Activated naive CD8-positive, alpha-beta T cell treated with anti-CD3 and anti-CD28 coated beads, Interleukin-2, amount 10 ng/mL, durations not matched to agents 7 days and 5 days (primary cell): ENCODE results near the gene IGFALS. TPM values are rescaled to one million over a fixed set of nuclear protein-coding genes. Genes with fewer than 3 reads are reported as not detected.

Source experiments
- ATAC-seq: fragments of 150-1000 bp; cut with Tn5 transposase; one replicate; pipeline ENCODE4 v1.10.0; 2021; ENCODE audit warnings: low read depth, moderate library complexity
- POLR2A ChIA-PET: fragments of 350-600 bp; sonication (Branson Sonifier 250); formaldehyde crosslinking; loops from one replicate; lab custom pipeline; 2021; ENCODE audit warnings: antibody characterized with exemption; lab: Charles Lee
- DNase-seq: peaks from one replicate; pipeline ENCODE4 v3.0.0; 2021
- H3K27ac Mint-ChIP-seq: one replicate; pipeline ENCODE4 v1.8.0; 2022; ENCODE audit warnings: mild to moderate bottlenecking, mixed read lengths
- H3K27me3 Mint-ChIP-seq: one replicate; pipeline ENCODE4 v1.8.0; 2022; ENCODE audit warnings: mild to moderate bottlenecking, moderate library complexity, mixed read lengths
- H3K36me3 Mint-ChIP-seq: one replicate; pipeline ENCODE4 v1.8.0; 2021; ENCODE audit warnings: mild to moderate bottlenecking, mixed read lengths
- H3K4me1 Mint-ChIP-seq: one replicate; pipeline ENCODE4 v1.8.0; 2021; ENCODE audit warnings: mixed read lengths
- H3K4me3 Mint-ChIP-seq: one replicate; pipeline ENCODE4 v1.8.0; 2022; ENCODE audit warnings: mild to moderate bottlenecking, moderate library complexity, mixed read lengths
- H3K9me3 Mint-ChIP-seq: one replicate; pipeline ENCODE4 v1.8.0; 2021; ENCODE audit warnings: mixed read lengths
- total RNA-seq, 2 experiments: library from RNA; stranded (reverse); gene quantifications; one replicate each; pipeline ENCODE4 v1.2.3, GENCODE V29; 2021

Gene IGFALS
- total RNA-seq, 2 experiments from 2014 or later, result 0.23 to 0.55 TPM

DNA sequence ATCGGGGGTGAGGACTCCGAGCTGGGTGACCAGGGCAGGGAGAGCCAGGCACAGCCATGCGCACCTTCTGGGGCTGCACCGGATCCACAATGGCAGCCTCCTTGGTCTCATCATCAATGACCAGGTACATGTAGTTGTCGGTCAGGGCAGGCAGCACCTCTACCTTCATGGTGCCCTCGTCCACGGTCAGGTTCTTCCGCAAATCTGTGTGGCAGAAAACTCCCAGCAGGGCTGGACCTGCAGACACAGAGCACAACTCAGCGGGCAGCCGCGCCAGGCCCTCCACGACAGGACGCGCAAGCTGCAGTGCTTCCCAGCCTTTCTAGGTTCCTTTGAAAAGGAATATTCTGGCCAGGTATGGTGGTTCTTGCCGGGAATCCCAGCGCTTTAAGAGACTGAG, 29.3 kb upstream of the IGFALS start:
- no peaks in the 10 kb centered on the region for H3K9me3 Mint-ChIP-seq
- DNase-seq (no peak), ATAC-seq (no peak)
- H3K4me3 Mint-ChIP-seq, result no peak overlapping the region
- H3K4me1 Mint-ChIP-seq, result peaks cover 9% of the 10 kb centered on the region
- no peaks in the 10 kb centered on the region for H3K27me3 Mint-ChIP-seq
- H3K36me3 Mint-ChIP-seq, result peaks cover 2% of the 10 kb centered on the region
- POLR2A ChIA-PET, result no interaction called here
- no peak overlapping the region for H3K27ac Mint-ChIP-seq

DNA sequence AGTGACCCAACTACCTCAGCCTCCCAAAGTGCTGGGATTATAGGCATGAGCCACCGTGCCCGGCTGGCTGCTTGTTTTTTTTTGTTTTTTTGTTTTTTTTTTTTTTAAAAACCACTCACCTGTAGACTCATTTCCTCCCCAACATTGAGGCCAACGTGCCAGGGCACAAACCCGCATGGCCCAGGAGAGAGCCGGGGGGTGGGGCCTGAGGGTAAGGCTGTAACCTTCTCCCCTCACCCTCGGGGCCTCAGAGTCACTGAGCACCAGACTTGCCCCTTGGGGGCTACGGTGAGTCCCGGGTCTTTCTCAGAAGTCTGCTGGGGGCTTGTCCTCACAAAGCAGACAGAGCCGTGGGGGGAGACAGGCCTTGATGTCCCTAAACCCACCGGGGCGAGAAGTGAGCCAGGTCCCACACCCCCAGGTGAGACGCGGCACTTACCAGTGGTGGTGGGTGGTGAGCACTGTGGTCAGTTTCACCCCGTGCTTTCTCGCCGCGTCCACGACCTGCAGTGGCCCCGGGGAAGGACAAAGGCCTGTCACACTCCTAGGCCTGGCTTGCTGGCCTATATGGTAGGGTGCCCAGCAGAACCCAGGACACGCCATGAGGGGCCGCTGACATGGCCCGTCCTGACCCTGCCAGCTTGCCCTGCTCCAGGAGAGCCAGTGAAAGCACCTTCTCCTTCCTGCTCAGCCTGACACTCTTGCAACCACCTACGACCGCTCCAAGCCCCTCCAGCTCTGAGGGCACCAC, 28.5 kb upstream of the IGFALS start:
- no peak overlapping the region for H3K4me3 Mint-ChIP-seq
- no peaks in the 10 kb centered on the region for H3K27me3 Mint-ChIP-seq
- peaks cover 2% of the 10 kb centered on the region for H3K36me3 Mint-ChIP-seq
- DNase-seq, result no peak
- no peaks in the 10 kb centered on the region for H3K9me3 Mint-ChIP-seq
- H3K4me1 Mint-ChIP-seq, result peaks cover 6% of the 10 kb centered on the region
- POLR2A ChIA-PET, result no interaction called here
- H3K27ac Mint-ChIP-seq, result no peak overlapping the region
- no peak for ATAC-seq

DNA sequence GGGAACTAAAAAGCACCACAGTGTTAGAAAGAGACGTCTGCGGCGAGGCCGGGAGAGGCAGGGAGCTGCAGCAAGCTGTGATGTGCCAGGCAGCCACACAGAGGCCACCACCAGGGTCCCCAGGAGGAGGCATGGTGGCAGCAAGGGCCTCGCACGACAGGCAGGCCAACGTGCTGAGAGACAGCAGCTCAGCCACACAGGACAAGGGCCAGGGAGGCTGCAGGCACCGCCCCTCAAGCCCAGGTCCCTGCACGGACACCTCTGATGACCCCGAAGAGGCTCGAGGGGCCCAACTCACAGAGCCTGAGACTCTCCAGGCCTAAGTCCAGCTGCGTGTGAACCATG, 27.4 kb upstream of the IGFALS start:
- H3K4me1 Mint-ChIP-seq, result peaks cover 6% of the 10 kb centered on the region
- POLR2A ChIA-PET, result no interaction called here
- H3K27ac Mint-ChIP-seq, result no peak overlapping the region
- no peaks in the 10 kb centered on the region for H3K27me3 Mint-ChIP-seq
- peaks cover 2% of the 10 kb centered on the region for H3K36me3 Mint-ChIP-seq
- DNase-seq (no peak), ATAC-seq (no peak)
- H3K4me3 Mint-ChIP-seq, result no peak overlapping the region
- H3K9me3 Mint-ChIP-seq, result no peaks in the 10 kb centered on the region

DNA sequence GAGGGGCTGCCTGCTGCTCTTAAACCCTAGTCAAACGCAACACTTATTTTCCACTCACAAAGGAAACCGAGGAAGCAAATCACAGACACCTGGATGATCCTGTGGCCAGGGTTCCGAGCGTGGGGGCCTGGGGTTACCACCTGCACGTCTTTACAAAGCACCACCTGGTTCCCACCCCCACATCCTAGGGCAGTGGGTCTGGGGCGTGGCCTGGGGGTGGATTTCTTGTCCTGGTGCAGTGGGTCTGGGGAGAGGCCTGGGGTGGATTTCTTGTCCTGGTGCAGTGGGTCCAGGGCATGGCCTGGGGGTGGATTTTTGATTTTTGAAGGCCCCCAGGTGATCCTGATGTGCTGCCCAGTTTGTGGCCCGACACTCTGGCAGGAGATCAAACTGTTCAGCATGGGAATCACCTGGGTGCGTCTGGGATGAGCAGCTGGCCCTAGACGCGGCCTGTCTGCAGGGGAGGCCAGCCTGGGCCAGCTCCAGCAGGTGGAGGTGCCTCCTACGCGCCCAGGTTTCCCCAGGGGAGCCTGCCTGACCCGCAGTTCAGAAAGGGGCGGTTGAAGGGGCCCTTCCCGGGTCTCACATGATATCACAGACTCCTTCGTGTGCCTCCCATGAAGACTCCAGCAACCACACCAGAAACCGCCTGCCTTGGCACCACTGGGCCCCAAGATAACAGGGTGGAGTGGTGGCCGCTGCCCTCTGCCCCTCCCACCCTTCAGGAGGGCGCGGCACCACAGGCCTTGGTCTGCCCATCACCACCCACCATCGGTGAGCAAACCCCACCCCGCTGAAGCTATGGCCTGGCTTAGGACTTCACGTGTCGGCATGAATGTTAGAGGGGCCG, 26.8 kb upstream of the IGFALS start:
- Mint-ChIP-seq H3K4me1 (peaks cover 3% of the 10 kb centered on the region), H3K27me3 (no peaks in the 10 kb centered on the region), H3K27ac (no peak overlapping the region), H3K9me3 (no peaks in the 10 kb centered on the region), H3K4me3 (no peak overlapping the region), H3K36me3 (peaks cover 2% of the 10 kb centered on the region)
- POLR2A ChIA-PET, result no interaction called here
- DNase-seq (no peak), ATAC-seq (no peak)

DNA sequence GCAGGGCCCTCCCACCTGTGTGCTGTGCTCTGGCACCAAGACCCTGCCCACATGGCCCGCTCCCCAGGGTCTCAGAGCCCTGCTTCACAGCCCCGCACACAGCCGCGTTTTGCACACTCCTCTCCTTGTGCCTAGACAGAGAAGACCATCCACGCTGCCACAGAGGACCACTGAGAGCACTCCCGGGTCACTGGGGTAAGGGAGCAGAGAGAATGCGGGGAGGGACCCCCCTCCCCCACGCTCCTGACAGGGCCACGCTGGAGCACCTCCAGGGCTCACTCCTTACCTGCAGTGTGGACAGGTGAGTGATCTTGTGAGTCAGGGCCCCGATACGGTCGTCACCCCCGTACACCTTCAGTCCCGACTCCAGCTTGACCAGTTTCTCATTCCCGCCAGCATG, 26.1 kb upstream of the IGFALS start:
- Mint-ChIP-seq H3K4me1 (peaks cover under 1% of the 10 kb centered on the region), H3K4me3 (no peak overlapping the region), H3K27me3 (no peaks in the 10 kb centered on the region), H3K36me3 (peaks cover 2% of the 10 kb centered on the region), H3K9me3 (no peaks in the 10 kb centered on the region), H3K27ac (peak overlapping the region; percentile 13)
- no peak for ATAC-seq
- POLR2A ChIA-PET, result no interaction called here
- no peak for DNase-seq

DNA sequence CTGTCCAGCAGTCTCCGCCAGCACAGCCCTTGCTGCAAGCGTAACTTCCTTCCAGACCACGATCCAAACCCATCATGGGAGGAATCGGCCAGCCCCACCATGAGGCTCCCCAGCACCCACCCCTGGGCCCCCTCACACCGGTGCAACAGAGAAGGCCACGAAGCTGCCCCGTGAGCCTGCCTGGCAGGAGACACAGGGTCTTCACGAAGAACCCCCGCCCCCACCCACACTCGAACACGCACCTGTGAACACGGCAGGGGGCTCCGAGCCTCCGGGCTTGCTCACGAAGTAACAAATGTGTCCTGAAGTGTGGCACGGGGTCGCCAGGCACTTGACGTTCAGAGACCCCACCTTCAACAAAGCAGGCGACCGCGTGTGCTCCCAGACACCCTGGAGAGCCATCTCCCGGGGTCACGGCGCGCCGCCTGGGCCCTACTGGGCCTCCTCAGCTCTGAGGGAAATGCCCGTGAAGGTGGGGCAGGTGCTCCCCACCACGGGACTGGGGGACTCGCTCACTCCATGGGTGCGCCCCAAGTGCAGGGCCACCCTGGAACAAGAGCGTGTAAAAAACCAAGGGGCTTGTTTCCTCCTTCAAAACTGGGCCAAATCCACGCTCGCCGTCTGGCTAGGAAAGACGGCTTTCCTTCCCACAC, 25.5 kb upstream of the IGFALS start:
- Mint-ChIP-seq H3K27ac (peak overlapping the region; percentile 13), H3K4me3 (no peak overlapping the region), H3K27me3 (no peaks in the 10 kb centered on the region), H3K9me3 (no peaks in the 10 kb centered on the region), H3K4me1 (no peaks in the 10 kb centered on the region), H3K36me3 (peaks cover 2% of the 10 kb centered on the region)
- DNase-seq, result no peak
- ATAC-seq, result no peak
- POLR2A ChIA-PET, result no interaction called here

DNA sequence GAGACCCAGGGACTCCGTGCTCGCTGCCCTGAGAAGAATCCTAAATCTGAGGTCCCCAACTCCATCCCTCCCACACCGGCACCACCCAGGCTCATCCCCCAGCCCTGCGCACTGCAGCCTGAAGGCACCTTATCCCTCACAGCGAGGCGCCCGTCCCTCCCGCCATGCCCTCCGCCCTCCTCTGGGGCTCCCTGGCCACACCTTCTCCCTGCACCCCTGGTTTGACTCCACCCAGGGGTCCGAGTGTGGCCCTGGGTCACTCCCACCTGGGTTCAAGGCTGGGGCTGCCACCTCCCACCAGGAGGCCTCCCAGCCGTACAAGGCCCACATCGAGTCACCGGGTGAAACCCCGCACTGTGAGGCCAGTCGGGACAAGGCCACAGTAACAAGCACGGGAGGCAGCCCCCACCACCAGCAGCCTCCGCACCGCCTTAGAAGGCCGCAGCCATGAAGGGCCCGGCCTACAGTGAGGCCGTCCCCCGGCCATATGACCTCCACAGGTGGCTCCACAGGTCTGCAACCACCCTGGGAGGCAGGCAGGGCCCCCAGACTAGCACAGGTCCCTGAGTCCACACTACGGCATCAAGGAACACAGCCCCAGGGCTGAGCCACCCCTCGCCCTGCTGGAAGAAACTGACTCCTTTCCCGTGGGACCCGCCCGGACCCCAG, 24.8 kb upstream of the IGFALS start:
- no peaks in the 10 kb centered on the region for H3K4me1 Mint-ChIP-seq
- H3K27me3 Mint-ChIP-seq, result no peaks in the 10 kb centered on the region
- no peak overlapping the region for H3K27ac Mint-ChIP-seq
- no peak overlapping the region for H3K4me3 Mint-ChIP-seq
- ATAC-seq (peak; percentile 18), DNase-seq (no peak)
- H3K36me3 Mint-ChIP-seq, result peaks cover 2% of the 10 kb centered on the region
- POLR2A ChIA-PET, result no interaction called here
- no peaks in the 10 kb centered on the region for H3K9me3 Mint-ChIP-seq

DNA sequence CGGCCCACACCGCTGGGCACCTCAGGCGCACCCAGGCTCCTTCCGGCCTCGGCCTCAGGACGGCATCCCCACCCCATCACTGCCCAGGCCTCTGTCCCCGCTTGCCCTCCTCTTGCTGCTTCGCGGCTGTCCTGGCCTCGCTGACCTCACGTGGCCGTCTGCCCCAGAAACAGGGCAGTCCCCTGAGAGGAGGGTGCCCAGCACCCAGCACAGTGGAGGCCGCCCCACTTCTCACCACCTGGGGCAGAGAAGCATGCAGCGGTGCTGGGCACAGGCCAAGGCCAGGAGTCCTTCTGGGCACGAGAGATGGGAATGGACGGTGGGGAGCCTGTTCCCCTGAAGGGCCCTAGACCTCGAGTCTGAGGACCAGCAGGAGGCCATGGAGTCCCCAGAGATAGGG, 24.2 kb upstream of the IGFALS start:
- Mint-ChIP-seq H3K4me1 (no peaks in the 10 kb centered on the region), H3K9me3 (no peaks in the 10 kb centered on the region), H3K36me3 (peaks cover 2% of the 10 kb centered on the region), H3K27ac (no peak overlapping the region), H3K4me3 (no peak overlapping the region), H3K27me3 (no peaks in the 10 kb centered on the region)
- ATAC-seq, result no peak
- POLR2A ChIA-PET, result no interaction called here
- no peak for DNase-seq

DNA sequence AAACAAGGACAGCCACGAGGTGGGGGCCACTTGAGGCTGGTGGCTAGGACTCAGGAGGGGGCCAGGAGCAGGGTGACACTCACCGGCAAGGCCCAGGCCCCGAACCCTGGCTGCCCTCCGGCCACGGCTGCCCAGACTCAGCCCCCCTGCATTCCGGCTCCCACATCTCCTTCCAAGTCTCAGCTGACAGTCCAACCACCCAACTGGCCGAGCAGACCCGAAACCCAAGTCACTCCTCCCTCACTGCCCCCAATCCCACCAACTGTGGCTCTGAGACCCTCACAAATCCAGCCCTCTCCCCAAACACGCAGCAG, 23.7 kb upstream of the IGFALS start:
- no peaks in the 10 kb centered on the region for H3K27me3 Mint-ChIP-seq
- no peak overlapping the region for H3K4me3 Mint-ChIP-seq
- ATAC-seq (no peak), DNase-seq (no peak)
- H3K36me3 Mint-ChIP-seq, result peaks cover 2% of the 10 kb centered on the region
- H3K4me1 Mint-ChIP-seq, result no peaks in the 10 kb centered on the region
- POLR2A ChIA-PET, result no interaction called here
- no peaks in the 10 kb centered on the region for H3K9me3 Mint-ChIP-seq
- H3K27ac Mint-ChIP-seq, result no peak overlapping the region

DNA sequence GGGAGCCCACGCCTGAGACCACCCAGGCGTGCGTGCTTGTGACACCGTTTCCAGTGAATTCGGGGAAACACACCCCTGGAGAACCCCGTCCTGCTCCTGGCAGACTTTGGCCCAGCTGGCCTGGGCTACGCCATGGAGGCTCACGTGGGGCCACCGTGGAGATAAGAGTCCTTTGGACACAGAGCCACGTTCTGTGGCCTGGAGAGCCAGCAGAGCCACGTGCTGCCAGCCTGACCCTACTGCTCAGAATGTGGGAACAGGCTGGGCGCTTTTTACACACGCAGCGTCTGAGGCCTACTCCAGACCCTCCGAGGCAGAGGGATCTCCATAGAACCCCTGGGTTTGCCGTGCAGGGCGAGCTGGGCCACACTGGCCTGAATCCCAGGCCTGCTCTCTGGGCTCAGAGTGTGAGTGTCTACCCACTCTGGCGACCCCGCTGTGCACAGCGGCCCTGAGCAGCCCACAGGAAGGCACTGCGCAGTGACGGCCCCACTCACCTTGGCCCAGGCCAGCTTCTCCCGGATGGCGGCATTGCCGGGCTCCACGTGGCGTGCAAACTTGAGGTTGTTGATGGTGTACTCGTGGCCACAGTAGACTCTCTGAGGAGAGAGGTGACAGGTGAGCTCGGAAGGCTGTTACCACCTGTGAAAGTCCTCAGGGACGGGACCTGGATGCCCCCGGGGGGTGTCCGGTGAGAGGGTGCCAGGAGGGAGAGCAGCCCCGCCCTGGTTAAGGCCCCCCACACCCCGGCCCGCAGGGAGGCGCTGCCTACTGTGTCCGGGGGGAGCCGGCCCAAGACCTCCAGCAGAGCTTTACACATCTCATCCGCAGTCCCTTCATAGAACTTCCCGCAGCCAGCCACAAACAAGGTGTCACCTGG, 23.1 kb upstream of the IGFALS start:
- ATAC-seq (no peak), DNase-seq (no peak)
- H3K9me3 Mint-ChIP-seq, result no peaks in the 10 kb centered on the region
- no peaks in the 10 kb centered on the region for H3K4me1 Mint-ChIP-seq
- POLR2A ChIA-PET, result no interaction called here
- H3K27me3 Mint-ChIP-seq, result no peaks in the 10 kb centered on the region
- H3K4me3 Mint-ChIP-seq, result no peak overlapping the region
- H3K36me3 Mint-ChIP-seq, result peaks cover 2% of the 10 kb centered on the region
- no peak overlapping the region for H3K27ac Mint-ChIP-seq

DNA sequence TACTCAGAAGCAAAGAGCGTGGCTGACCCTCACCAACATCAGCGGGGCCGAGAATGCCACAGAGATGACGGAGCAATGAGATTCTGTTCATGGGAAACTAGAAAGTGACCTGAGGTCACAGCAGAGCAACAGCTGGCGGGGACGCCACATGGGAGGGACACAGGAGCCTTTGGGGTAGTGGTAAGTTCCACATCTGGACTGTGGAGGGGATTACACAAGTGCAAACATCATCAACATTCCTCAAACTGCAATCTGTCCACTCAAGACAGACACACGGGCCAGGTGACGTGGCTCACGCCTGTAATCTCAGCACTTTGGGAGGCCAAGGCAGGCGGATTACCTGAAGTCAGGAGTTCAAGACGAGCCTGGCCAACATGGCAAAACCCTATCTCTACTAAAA, 22.0 kb upstream of the IGFALS start:
- Mint-ChIP-seq H3K9me3 (no peaks in the 10 kb centered on the region), H3K4me1 (no peaks in the 10 kb centered on the region), H3K27ac (no peak overlapping the region), H3K4me3 (no peak overlapping the region), H3K36me3 (peaks cover 2% of the 10 kb centered on the region), H3K27me3 (no peaks in the 10 kb centered on the region)
- ATAC-seq, result no peak
- no peak for DNase-seq
- POLR2A ChIA-PET, result interaction anchor here (1.6 kb wide), 1 partner anchor 33 kb away, joined by 3 read pairs; the partner anchor contains the start of gene NUBP2

DNA sequence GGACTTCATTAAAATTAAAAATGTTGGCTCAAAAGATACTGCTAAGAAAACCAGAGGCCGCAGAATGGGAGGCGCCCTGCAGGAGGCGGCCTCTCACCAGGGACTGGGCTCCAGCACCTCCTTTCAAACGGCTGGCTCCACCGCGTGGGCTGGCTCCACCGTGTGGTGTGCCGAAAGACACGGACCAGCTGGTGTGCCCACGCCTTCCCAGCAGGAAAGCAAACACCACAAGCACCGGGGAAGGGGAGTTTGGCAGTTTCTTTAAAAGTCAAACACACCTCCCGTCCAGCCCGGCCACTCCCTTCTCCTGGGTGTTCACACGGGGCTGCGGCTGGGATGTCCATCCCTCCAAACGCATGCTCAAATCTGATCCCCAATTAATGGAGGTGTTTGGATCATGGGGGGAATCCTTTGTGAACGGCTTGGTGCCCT, 19.2 kb upstream of the IGFALS start:
- DNase-seq (peak; percentile 59), ATAC-seq (peak; percentile 85)
- Mint-ChIP-seq H3K27me3 (no peaks in the 10 kb centered on the region), H3K27ac (no peak overlapping the region), H3K36me3 (peaks cover 1% of the 10 kb centered on the region), H3K9me3 (no peaks in the 10 kb centered on the region), H3K4me1 (no peaks in the 10 kb centered on the region), H3K4me3 (no peak overlapping the region)
- POLR2A ChIA-PET, result interaction anchor here (1.2 kb wide), 1 partner anchor 152 kb away, joined by 4 read pairs; the partner anchor contains the start of gene RPS2
